H9 (cell line): ENCODE results near the gene ABCA4. TPM values are rescaled to one million over a fixed set of nuclear protein-coding genes. Genes with fewer than 3 reads are reported as not detected.

Source experiments
- DNase-seq: peaks from one replicate; pipeline ENCODE4 v3.0.0-alpha.2; 2017
- H2AFZ ChIP-seq: one replicate; pipeline ENCODE4 v1.6.1; 2013; ENCODE audit warnings: mild to moderate bottlenecking, low read length, control low read depth, moderate library complexity
- H2AK5ac ChIP-seq: 2 replicates; pipeline ENCODE4 v1.6.1; 2013; ENCODE audit warnings: low read length, control low read depth, mixed read lengths; ENCODE audit not compliant: insufficient read length
- H2BK120ac ChIP-seq: one replicate; pipeline ENCODE4 v1.6.1; 2013; ENCODE audit warnings: low read depth, mild to moderate bottlenecking, low read length, control low read depth, inconsistent platforms; ENCODE audit not compliant: poor library complexity, severe bottlenecking
- H2BK12ac ChIP-seq: 2 replicates; pipeline ENCODE4 v1.6.1; 2013; ENCODE audit warnings: low read length, control low read depth, mixed read lengths, low read depth; ENCODE audit not compliant: insufficient read length
- H2BK15ac ChIP-seq: 2 replicates; pipeline ENCODE4 v1.6.1; 2013; ENCODE audit warnings: low read depth, low read length, control low read depth
- H2BK20ac ChIP-seq: one replicate; pipeline ENCODE4 v1.6.1; 2013; ENCODE audit warnings: low read depth, mild to moderate bottlenecking, low read length, control low read depth, inconsistent platforms; ENCODE audit not compliant: poor library complexity, severe bottlenecking
- H2BK5ac ChIP-seq: 2 replicates; pipeline ENCODE4 v1.6.1; 2013; ENCODE audit warnings: low read length, control low read depth, mixed read lengths; ENCODE audit not compliant: insufficient read length
- H3K14ac ChIP-seq: 2 replicates; pipeline ENCODE4 v1.6.1; 2013; ENCODE audit warnings: low read length, control low read depth; ENCODE audit not compliant: insufficient read depth
- H3K18ac ChIP-seq: 2 replicates; pipeline ENCODE4 v1.6.1; 2013; ENCODE audit warnings: low read depth, mild to moderate bottlenecking, mixed read lengths, low read length, control low read depth; ENCODE audit not compliant: insufficient read length
- H3K23ac ChIP-seq: 2 replicates; pipeline ENCODE4 v1.6.1; 2013; ENCODE audit warnings: low read length, control low read depth, mixed read lengths, low read depth; ENCODE audit not compliant: insufficient read length
- H3K23me2 ChIP-seq: 2 replicates; pipeline ENCODE4 v1.6.1; 2013; ENCODE audit warnings: low read depth, mild to moderate bottlenecking, mixed read lengths, low read length, control low read depth; ENCODE audit not compliant: insufficient read length, poor library complexity, severe bottlenecking
- H3K27ac ChIP-seq: 2 replicates; pipeline ENCODE4 v1.5.1; 2013; ENCODE audit warnings: low read length, control low read depth, mixed read lengths, low read depth; ENCODE audit not compliant: insufficient read length
- H3K27me3 ChIP-seq: 2 replicates; pipeline ENCODE4 v1.6.1; 2013; ENCODE audit warnings: low read length, control low read depth, inconsistent platforms; ENCODE audit not compliant: insufficient read depth
- H3K4ac ChIP-seq: 2 replicates; pipeline ENCODE4 v1.6.1; 2013; ENCODE audit warnings: low read depth, mild to moderate bottlenecking, control low read depth, inconsistent platforms, low read length, moderate library complexity
- H3K4me1 ChIP-seq: 2 replicates; pipeline ENCODE4 v1.6.1; 2013; ENCODE audit warnings: low read length, control low read depth, inconsistent platforms; ENCODE audit not compliant: insufficient read depth
- H3K4me2 ChIP-seq: 2 replicates; pipeline ENCODE4 v1.6.1; 2013; ENCODE audit warnings: low read length, control low read depth, mixed read lengths; ENCODE audit not compliant: insufficient read length, insufficient read depth
- H3K56ac ChIP-seq: 2 replicates; pipeline ENCODE4 v1.6.1; 2013; ENCODE audit warnings: low read depth, mild to moderate bottlenecking, mixed read lengths, low read length, control low read depth; ENCODE audit not compliant: insufficient read length
- H3K79me1 ChIP-seq: 2 replicates; pipeline ENCODE4 v1.6.1; 2013; ENCODE audit warnings: low read depth, mild to moderate bottlenecking, moderate library complexity, low read length, control low read depth, inconsistent platforms; ENCODE audit not compliant: insufficient read depth, poor library complexity, severe bottlenecking
- H3K79me2 ChIP-seq: 2 replicates; pipeline ENCODE4 v1.6.1; 2013; ENCODE audit warnings: low read length, control low read depth, inconsistent platforms; ENCODE audit not compliant: insufficient read depth
- H3K9ac ChIP-seq: 2 replicates; pipeline ENCODE4 v1.6.1; 2013; ENCODE audit warnings: low read length, control low read depth, mixed read lengths; ENCODE audit not compliant: insufficient read length; ENCODE audit errors: extremely low read depth
- H3K9me3 ChIP-seq: one replicate; pipeline ENCODE4 v1.6.1; 2013; ENCODE audit warnings: low read depth, low read length, inconsistent platforms; ENCODE audit not compliant: control insufficient read depth
- H3T11ph ChIP-seq: one replicate; pipeline ENCODE4 v1.6.1; 2013; ENCODE audit warnings: mild to moderate bottlenecking, low read length, control low read depth, inconsistent platforms
- H4K20me1 ChIP-seq: one replicate; pipeline ENCODE4 v1.6.1; 2013; ENCODE audit not compliant: control insufficient read depth, insufficient read length, insufficient read depth
- H4K5ac ChIP-seq: 2 replicates; pipeline ENCODE4 v1.6.1; 2013; ENCODE audit warnings: low read depth, mild to moderate bottlenecking, mixed read lengths, low read length, control low read depth; ENCODE audit not compliant: insufficient read length
- H4K8ac ChIP-seq: replicated peaks from 2 replicates; pipeline ENCODE4 v1.6.1; 2013; ENCODE audit warnings: low read length, control low read depth, mixed read lengths, low read depth; ENCODE audit not compliant: insufficient read length
- H4K91ac ChIP-seq: 2 replicates; pipeline ENCODE4 v1.6.1; 2013; ENCODE audit warnings: low read depth, mild to moderate bottlenecking, moderate library complexity, mixed read lengths, low read length, control low read depth; ENCODE audit not compliant: insufficient read length
- H3K27ac Mint-ChIP-seq, 3 experiments: 2 replicates in 2 of 3; 3 replicates in 1 of 3; pipeline ENCODE4 v1.8.0; 2020 to 2021; ENCODE audit warnings: mixed read lengths in 3 of 3, mild to moderate bottlenecking in 1 of 3, moderate library complexity in 1 of 3
- H3K27me3 Mint-ChIP-seq: 2 replicates; pipeline ENCODE4 v1.8.0; 2021; ENCODE audit warnings: low read depth, mild to moderate bottlenecking, moderate library complexity, mixed read lengths
- H3K36me3 Mint-ChIP-seq, 3 experiments: 2 replicates in 2 of 3; 3 replicates in 1 of 3; pipeline ENCODE4 v1.8.0; 2020 to 2021; ENCODE audit warnings: low read depth in 3 of 3, mixed read lengths in 3 of 3; ENCODE audit not compliant: insufficient read depth in 1 of 3
- H3K4me1 Mint-ChIP-seq, 2 experiments: 2 replicates each; pipeline ENCODE4 v1.8.0; 2020; ENCODE audit warnings: mixed read lengths in 2 of 2
- H3K4me3 Mint-ChIP-seq, 2 experiments: 2 replicates in 1 of 2; 3 replicates in 1 of 2; pipeline ENCODE4 v1.8.0; 2020 to 2021; ENCODE audit warnings: mild to moderate bottlenecking in 2 of 2, mixed read lengths in 2 of 2, moderate library complexity in 1 of 2
- H3K9me3 Mint-ChIP-seq, 2 experiments: 2 replicates in 1 of 2; 3 replicates in 1 of 2; pipeline ENCODE4 v1.8.0; 2020; ENCODE audit warnings: mild to moderate bottlenecking in 2 of 2, mixed read lengths in 2 of 2, moderate library complexity in 1 of 2
- WGBS: extraction: QIAGEN DNeasy Blood & Tissue Kit; methylation state at CpG from one replicate; pipeline ENCODE4 v1.1.7; 2013; ENCODE audit warnings: missing lambda C conversion rate, low lambda C conversion rate, mixed read lengths; ENCODE audit not compliant: insufficient read length; ENCODE audit errors: extremely low coverage; 5-methylcytosine and 5-hydroxymethylcytosine counted together
- total RNA-seq: library from RNA; stranded (reverse); gene quantifications from 2 replicates; pipeline ENCODE4 v1.2.1, GENCODE V29; 2021
- TF ChIP-seq, protein P1 (sequence below): fragments of 200-600 bp; sonication (generic); conservative IDR thresholded peaks from 3 replicates; pipeline ENCODE4 v1.8.0; 2021; ENCODE audit warnings: antibody characterized with exemption, mild to moderate bottlenecking

ABCA4 gene
- total RNA-seq, 1 experiment from 2014 or later = not detected

DNA sequence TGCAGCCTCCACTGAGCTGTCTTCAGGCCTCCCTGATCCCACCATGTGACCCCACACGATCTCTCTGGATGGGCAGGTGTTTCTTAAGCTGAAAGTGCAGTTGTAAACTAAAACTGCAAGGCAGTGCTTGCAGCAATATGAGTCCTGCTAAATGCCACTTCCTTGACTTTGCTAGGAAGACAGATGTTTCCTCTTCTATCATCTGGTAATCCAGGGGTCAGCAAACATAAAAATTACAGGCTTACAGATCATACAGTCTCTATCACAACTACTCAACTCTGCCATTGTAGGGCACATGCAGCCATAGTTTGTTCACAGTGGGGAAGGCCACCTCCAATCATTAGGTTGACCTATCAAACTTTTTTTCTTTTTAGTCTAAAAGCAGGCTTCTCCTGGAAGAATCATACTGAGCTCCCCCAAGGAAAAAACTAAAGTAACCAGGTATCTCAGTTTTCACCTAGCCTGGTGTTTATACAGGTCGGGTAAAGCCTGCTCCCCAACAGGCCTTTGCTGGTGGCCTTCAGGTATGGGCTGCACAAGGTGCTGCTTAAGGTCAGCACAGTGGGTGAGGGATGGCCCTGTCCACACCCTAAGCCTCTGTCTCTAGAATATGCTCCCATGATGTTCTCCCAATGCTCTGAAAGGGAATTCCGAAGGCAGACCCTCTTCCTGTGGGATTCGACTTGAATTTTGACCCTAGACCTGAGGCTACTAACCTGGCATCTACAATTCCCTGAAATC is 10.8 kb downstream of the ABCA4 start:
- no peak overlapping the region for H3K56ac ChIP-seq
- no peak overlapping the region for H3K4me2 ChIP-seq
- TF ChIP-seq, protein P1, sequence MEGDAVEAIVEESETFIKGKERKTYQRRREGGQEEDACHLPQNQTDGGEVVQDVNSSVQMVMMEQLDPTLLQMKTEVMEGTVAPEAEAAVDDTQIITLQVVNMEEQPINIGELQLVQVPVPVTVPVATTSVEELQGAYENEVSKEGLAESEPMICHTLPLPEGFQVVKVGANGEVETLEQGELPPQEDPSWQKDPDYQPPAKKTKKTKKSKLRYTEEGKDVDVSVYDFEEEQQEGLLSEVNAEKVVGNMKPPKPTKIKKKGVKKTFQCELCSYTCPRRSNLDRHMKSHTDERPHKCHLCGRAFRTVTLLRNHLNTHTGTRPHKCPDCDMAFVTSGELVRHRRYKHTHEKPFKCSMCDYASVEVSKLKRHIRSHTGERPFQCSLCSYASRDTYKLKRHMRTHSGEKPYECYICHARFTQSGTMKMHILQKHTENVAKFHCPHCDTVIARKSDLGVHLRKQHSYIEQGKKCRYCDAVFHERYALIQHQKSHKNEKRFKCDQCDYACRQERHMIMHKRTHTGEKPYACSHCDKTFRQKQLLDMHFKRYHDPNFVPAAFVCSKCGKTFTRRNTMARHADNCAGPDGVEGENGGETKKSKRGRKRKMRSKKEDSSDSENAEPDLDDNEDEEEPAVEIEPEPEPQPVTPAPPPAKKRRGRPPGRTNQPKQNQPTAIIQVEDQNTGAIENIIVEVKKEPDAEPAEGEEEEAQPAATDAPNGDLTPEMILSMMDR = no peak
- H3K9me3 ChIP-seq = no peaks in the 10 kb centered on the region
- H4K20me1 ChIP-seq = no peaks in the 10 kb centered on the region
- H2BK120ac ChIP-seq = no peak overlapping the region
- no peak overlapping the region for H4K8ac ChIP-seq
- Mint-ChIP-seq H3K27ac (no peak overlapping the region), H3K4me3 (no peak overlapping the region), H3K9me3 (peaks cover 3 to 4% of the 10 kb centered on the region in 2 experiments; a peak in 3 of 5 replicates), H3K36me3 (peaks cover 0 to 3% (median 0%) of the 10 kb centered on the region in 3 experiments; a peak in 2 of 7 replicates), H3K4me1 (peaks cover 46 to 48% of the 10 kb centered on the region in 2 experiments), H3K27me3 (peaks cover 90% of the 10 kb centered on the region)
- H2BK20ac ChIP-seq = no peak overlapping the region
- no peak overlapping the region for H3K27ac ChIP-seq
- no peak overlapping the region for H2BK5ac ChIP-seq
- H3K18ac ChIP-seq = no peak overlapping the region
- no peak overlapping the region for H3K4ac ChIP-seq
- no peaks in the 10 kb centered on the region for H3K79me2 ChIP-seq
- DNase-seq = no peak
- no peak overlapping the region for H3T11ph ChIP-seq
- no peaks in the 10 kb centered on the region for H3K23me2 ChIP-seq
- peaks cover 3% of the 10 kb centered on the region; the same call in 1 of the 2 replicates for H3K27me3 ChIP-seq
- no peak overlapping the region for H2BK15ac ChIP-seq
- no peak overlapping the region for H2AFZ ChIP-seq
- no peak overlapping the region for H3K14ac ChIP-seq
- H3K9ac ChIP-seq = no peak overlapping the region
- no peak overlapping the region for H2BK12ac ChIP-seq
- H3K23ac ChIP-seq = no peak overlapping the region
- H3K79me1 ChIP-seq = no peaks in the 10 kb centered on the region
- no CpG with 5 or more reads among the region's 4 CpGs for WGBS
- H4K91ac ChIP-seq = no peak overlapping the region
- H4K5ac ChIP-seq = no peak overlapping the region
- H2AK5ac ChIP-seq = no peak overlapping the region
- peaks cover 11% of the 10 kb centered on the region for H3K4me1 ChIP-seq
